ENCODE measurements around the gene MEGF10.

MEGF10 gene

DNA sequence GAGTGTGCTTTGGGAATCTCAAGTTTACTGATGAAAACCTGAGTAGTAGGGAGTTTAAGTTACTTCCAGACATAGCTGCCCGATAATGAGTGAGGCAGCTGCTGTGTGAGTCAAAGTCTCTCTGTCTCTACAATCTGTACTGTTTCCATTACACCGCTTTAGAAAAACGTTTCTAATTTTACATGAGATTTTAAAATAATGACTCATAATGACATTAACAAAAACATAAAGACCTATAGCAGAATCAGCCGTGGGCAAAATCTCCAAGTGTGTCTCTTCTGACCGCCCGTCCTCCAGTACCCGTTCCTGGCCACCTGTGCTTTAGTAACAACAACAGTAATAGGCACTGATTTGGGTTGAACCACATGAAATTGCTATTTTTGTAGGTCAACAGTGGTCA, 157.2 kb downstream of the MEGF10 start:
- no peak for DNase-seq

DNA sequence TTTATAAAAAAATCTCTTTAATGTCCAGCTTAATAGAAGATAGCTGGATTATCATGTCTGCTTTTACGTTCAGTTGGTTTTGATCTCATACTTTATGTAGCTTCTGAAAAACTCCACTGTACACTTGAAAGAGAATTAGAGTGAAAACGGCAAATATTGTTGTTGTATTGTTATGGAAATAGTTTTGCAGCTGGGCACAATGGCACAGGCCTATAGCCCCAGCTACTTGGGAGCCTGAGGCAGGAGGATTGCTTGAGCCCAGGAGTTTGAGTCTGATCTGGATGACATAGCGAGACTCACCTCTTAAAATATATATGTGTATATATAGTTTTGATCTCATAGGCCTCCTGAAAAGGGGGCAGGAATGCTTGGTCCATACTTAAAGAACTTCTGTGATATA, 159.4 kb downstream of the MEGF10 start:
- no peak for DNase-seq

DNA sequence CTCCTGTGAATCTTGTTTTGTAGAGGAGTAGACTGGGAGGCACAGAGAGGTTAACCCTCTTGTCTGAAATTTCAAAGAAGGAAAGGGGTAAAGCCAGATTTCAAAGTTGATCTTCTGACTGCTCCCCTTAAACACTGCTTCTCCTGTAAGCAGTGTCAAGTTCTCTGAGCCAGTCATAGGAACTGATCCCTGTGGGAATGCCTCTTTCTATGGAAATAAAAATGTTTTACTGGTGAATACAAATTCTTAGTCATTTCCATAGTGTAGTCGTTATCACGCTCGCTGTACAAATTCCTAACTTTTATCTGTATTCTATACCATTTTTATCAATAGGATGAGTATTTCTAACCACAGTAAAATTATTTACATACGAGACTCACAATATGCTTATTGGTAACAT, 160.5 kb downstream of the MEGF10 start:
- DNase-seq, result no peak

DNA sequence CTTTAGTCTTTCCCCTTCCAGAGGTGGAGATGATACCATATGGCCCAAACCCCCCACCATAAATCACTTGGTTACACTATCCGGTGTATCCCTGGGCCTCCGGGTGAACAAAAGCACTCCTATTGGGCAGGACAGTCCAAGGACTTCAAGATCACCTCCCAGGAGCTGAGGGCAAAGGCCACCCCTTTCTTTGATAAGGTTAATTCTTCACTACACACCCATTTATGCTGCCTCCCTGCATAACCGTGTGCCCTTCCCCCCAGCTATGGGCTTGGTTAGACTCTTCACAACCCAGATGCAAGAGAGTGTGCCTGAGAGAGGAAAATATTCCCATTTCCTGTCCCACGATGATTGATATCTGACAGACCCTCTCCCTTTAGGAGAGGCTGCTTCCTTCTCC, 162.0 kb downstream of the MEGF10 start:
- no peak for DNase-seq

DNA sequence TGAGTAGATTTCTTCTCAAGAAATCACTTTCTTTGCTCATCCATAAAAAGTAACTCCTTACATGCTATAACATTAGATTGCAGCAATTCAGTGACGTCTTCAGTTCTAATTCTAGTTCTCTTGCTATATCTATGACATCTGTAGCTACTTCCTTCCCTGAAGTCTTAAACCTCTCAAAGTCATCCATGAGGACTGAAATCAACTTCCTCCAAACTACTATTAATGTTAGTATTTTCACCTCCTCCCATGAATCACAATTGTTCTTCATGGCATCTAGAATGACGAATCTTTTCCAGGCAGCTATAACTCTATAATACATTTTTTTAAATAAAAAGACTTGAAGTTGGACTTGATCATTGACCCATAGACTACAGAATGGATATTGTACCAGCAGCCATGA, 180.6 kb downstream of the MEGF10 start:
- no peak for DNase-seq

DNA sequence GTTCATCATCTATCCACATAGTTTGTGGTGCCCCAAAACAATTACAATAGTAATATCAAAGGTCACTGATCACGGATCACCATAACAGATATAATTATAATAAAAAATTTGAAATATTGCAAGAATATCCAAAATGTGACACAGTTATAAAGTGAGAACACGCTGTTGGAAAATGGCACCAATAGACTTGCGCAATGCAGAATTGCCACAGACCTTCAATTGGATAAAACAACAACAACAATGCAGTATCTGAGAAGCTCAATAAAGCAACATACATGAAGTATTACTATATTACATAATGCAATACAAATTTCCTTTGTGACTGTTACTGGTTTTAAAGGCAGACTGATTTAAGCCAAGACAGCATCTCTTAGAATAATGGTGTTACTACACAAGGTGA, 182.1 kb downstream of the MEGF10 start:
- no peak for DNase-seq

DNA sequence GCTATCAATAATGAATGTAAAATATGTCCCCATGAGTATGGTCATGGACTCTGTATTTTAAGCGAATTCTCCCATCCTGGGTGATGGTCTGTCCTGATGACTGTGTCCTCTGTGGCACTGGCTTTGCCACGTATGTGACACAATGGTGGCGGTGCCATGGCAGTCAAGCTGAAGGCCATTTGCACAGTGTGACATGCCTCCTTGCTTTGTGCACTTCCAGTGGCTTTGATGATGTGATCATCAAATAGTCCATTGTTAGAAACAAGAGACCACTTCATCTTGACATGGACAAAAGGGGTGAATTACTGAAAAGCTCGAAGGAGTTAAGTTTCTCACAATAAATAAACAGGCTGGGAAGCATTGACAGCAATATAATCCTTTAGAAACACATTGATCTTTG, 195.9 kb downstream of the MEGF10 start:
- DNase-seq, result no peak

DNA sequence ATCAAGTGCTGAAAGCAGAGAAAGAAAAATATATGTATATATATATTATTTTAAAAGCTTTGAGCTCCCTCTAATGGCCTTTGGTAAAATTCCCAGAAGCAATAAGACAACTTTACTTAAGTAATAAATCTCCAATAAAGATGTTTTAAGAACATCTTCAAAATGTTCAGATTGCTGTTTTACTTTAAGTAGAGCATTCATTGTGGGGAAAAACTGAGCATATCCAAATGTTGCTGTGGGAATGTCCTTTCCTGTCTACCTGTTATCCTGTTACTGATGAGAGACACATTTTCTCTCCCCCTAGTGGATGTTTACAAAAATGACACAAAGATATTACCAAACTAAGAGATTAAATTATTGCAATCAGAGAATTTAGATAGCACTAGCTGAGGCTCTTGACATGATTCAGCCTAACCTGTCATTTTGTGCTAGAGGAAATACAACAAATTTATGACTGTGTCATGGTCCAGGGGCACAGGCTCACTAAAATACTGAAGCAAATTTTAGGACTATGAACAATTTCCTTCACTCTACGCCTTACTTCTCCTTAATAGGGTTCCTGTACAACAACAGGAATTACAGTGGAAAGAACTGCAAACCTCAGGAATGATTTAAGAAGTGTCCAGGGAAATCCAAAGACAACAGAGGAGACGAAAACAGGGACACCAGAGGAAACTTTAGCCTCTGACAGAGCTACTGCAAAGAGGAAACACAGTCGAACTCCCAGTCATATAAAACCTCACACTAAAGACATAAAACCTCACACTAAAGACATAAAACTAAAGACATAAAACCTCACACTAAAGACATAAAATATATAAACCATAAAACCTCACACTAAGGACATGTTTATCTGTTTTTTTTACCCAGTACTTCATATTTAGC, 202.5 kb downstream of the MEGF10 start:
- no peak for DNase-seq

DNA sequence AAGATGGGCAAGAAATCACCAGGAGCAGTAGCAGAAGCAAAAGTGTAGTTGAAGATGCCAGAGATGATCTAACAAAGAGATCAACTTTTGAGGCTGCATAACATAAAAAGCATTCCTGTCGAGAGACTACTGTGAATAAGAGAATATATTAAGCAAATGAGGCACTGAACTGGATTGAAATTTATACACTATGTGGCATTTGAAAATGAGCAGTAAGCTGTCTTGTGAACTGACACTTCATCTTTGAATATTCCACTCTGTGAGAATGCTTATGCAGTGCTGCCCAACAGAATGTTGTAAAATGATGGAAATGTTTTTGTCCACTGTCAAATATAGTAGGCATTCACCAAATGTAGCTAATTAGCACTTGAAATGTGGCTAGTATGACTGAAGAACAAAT, 208.0 kb downstream of the MEGF10 start:
- no peak for DNase-seq

DNA sequence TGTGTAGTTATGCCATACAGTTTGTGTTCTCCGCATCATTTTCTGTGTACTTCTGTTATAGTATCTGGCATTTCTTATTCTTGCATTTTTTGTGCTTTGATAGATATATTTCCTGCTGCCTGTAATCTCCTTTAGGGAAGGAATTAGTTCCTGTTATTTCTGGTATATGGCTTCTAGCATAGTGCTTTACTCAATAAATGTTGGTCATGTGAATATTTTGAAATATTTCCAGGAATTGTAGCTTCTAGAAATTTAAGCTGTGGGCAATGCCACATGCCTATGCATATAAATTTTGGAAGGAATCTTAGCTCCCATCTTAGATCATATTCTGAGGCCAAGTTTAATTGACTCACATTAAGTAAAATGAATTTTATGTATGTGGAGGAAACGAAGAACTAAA, 215.3 kb downstream of the MEGF10 start:
- DNase-seq, result no peak

DNA sequence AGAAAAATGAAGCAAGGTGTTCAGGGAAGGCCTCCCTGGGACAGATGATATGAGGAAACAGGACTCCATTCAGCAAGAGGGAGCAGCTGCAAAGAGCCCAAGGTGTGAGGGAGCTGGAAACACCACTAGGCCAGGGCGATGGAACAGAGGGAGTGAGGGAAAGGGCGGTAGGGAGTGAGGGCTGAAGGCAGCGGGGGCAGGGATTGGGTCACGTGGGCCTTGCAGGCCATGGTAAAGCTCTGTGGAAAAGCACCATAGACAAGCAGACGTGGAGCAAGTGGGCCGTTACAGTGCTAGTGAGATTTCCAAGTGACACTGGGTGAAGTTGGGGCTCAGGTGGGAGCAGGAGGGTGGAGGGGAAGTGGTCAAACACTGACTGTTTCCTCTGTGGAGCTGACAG, 216.0 kb downstream of the MEGF10 start:
- DNase-seq, result no peak

DNA sequence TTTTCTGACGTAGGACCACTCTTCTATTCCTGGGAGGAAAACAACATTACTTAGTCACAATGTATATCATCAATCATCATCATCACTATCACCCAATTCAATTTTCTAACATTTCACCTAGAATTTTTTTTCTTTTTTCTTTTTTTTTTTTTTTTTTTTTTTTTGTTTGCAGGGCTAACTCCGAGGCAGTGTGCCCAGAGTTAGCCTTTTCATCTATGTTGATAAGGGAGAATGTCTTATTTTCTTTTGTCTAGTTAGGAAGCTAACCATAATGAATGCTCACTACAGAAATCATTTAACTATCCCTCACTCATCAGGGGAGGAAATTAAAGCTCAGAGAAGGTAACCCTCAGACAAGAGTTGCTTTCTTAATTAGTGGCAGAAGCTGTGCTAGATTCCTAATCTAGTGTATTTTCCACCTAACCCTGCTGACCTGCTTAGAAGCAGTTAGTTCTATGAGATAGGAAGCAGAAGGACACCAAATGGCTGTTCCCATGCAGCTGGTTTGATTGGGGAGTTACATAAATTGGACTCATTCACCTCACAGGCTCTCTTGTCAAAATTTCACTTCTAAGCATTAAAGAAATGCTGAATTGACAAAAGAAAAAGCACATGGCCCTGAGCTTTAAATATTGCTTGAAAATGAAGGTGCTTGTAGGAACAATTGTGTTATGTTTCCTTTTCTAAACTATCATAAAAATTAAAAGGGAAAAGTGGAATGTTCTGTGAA, 218.2 kb downstream of the MEGF10 start:
- DNase-seq, result no peak

Measured in right forelimb (tissue), 1 donor.